GM12865 (cell line): Measurements from ENCODE around the gene JAZF1.

Experiments used
- DNase-seq: peaks from one replicate; pipeline ENCODE4 v3.0.0; 2010; ENCODE audit warnings: low read depth
- H3K4me3 ChIP-seq: 2 replicates; pipeline ENCODE4 v1.5.1; 2011; ENCODE audit warnings: mild to moderate bottlenecking, low read depth, low read length, control low read depth
- CTCF ChIP-seq: IDR thresholded peaks from 2 replicates; pipeline ENCODE4 v1.5.1; 2011; ENCODE audit warnings: low read length, control low read depth, low read depth, inconsistent platforms; ENCODE audit not compliant: insufficient read depth; ENCODE audit errors: missing control alignments

Gene JAZF1

GRCh38 chr7:27781188-27781587 is 399.4 kb downstream of the JAZF1 start:
- no peak for TF ChIP-seq CTCF
- H3K4me3 ChIP-seq: no peak overlapping the region
- DNase-seq: no peak
